Uterus (tissue), 4 donors: Measurements from ENCODE around the gene MYH15. TPM values are rescaled to one million over a fixed set of nuclear protein-coding genes. Genes with fewer than 3 reads are reported as not detected.

ENCODE experiments used
- DNase-seq, 2 donors: peaks; one replicate each; pipeline ENCODE4 v3.0.0-alpha.2; 2019 to 2020
- H3K27ac ChIP-seq, 2 donors: fragments of 200-600 bp; sonication (generic); 1 replicate in 1 of 2; 2 replicates in 1 of 2; pipeline ENCODE4 v1.5.1; 2016 to 2018
- H3K27me3 ChIP-seq, 2 donors: fragments of 200-600 bp; sonication (generic); one replicate each; pipeline ENCODE4 v1.5.1; 2018 to 2019; ENCODE audit warnings: control low read depth in 1 of 2
- H3K36me3 ChIP-seq, 2 donors: fragments of 200-600 bp; sonication (generic); one replicate each; pipeline ENCODE4 v1.5.1; 2019; ENCODE audit warnings: control low read depth in 1 of 2
- H3K4me1 ChIP-seq, 2 donors: fragments of 200-600 bp; sonication (generic); one replicate each; pipeline ENCODE4 v1.5.1; 2018 to 2019; ENCODE audit warnings: control low read depth in 1 of 2
- H3K4me3 ChIP-seq, 2 donors: fragments of 200-600 bp; sonication (generic); 1 replicate in 1 of 2; 2 replicates in 1 of 2; pipeline ENCODE4 v1.5.1; 2018 to 2019; ENCODE audit warnings: mild to moderate bottlenecking in 1 of 2
- H3K9me3 ChIP-seq, 2 donors: fragments of 200-600 bp; sonication (generic); one replicate each; pipeline ENCODE4 v1.5.1; 2019; ENCODE audit warnings: control low read depth in 1 of 2
- CTCF ChIP-seq, 4 experiments: fragments of 200-600 bp in 2 of 4; fragments of 450-650 bp in 2 of 4; sonication (generic) in 2 of 4; IDR thresholded peaks; one replicate each; pipeline ENCODE4 v1.5.1; 2016 to 2019; ENCODE audit warnings: antibody characterized with exemption in 4 of 4, mild to moderate bottlenecking in 2 of 4, moderate library complexity in 1 of 4
- POLR2A ChIP-seq, 2 donors: fragments of 450-650 bp; IDR thresholded peaks; one replicate each; pipeline ENCODE4 v1.6.1; 2016; ENCODE audit warnings: antibody characterized with exemption in 2 of 2, mild to moderate bottlenecking in 1 of 2, moderate library complexity in 1 of 2
- intact Hi-C: fragments of 100-400 bp; cut with DNase I; formaldehyde crosslinking; loops from one replicate; pipeline ENCODE4 v1.15.1; 2023; ENCODE audit warnings: low total_unique reads
- total RNA-seq, 4 donors: library from RNA; depleted of rRNA in 3 of 4; stranded (reverse); fragments of >200 nt in 3 of 4; gene quantifications; one replicate each; pipeline versions ENCODE4 v1.1.0 to v1.2.4, GENCODE V29; 2014 to 2023
- donor health status: DM: yes; HTN: yes; CAD: no.

The MYH15 gene
- total RNA-seq, 4 donors from 2014 or later, result 0.12 to 0.62 TPM; not detected in 2

GRCh38 chr3:108479224-108479623, 31.2 kb downstream of the MYH15 start:
- Histone ChIP-seq H3K9me3 (no peaks in the 10 kb centered on the region), H3K27ac (no peak overlapping the region), H3K4me3 (no peak overlapping the region), H3K36me3 (no peaks in the 10 kb centered on the region), H3K4me1 (no peaks in the 10 kb centered on the region), H3K27me3 (no peaks in the 10 kb centered on the region)
- no peak for DNase-seq
- intact Hi-C loops, result no loop called here
- TF ChIP-seq POLR2A (IDR thresholded peaks at IDR 0.05) (no peak), CTCF (IDR thresholded peaks at IDR 0.05) (no peak)

- peak; percentile 36 to 50 (median 44) for TF ChIP-seq CTCF (IDR thresholded peaks at IDR 0.05)
- TF ChIP-seq POLR2A (IDR thresholded peaks at IDR 0.05), result no peak
- Histone ChIP-seq H3K4me1 (no peaks in the 10 kb centered on the region), H3K27ac (no peak overlapping the region), H3K4me3 (no peak overlapping the region), H3K36me3 (no peaks in the 10 kb centered on the region), H3K27me3 (no peaks in the 10 kb centered on the region), H3K9me3 (no peaks in the 10 kb centered on the region)
- intact Hi-C loops, result no loop called here
- DNase-seq, result peak; percentile 20 to 22
These were observed 32.8 kb downstream of the MYH15 start for GRCh38 chr3:108477511-108478147.

- no peak overlapping the region for H3K4me3 ChIP-seq
- no peaks in the 10 kb centered on the region for H3K27me3 ChIP-seq
- no peak overlapping the region for H3K27ac ChIP-seq
- no peaks in the 10 kb centered on the region for H3K9me3 ChIP-seq
- intact Hi-C loops, result no loop called here
- no peaks in the 10 kb centered on the region for H3K36me3 ChIP-seq
- no peak for TF ChIP-seq CTCF (IDR thresholded peaks at IDR 0.05)
- no peak for TF ChIP-seq POLR2A (IDR thresholded peaks at IDR 0.05)
- no peak for DNase-seq
- H3K4me1 ChIP-seq, result no peaks in the 10 kb centered on the region
These were observed 35.1 kb downstream of the MYH15 start for GRCh38 chr3:108475220-108475782.

- no peak for DNase-seq
- no peaks in the 10 kb centered on the region for H3K36me3 ChIP-seq
- H3K9me3 ChIP-seq, result no peaks in the 10 kb centered on the region
- no peaks in the 10 kb centered on the region for H3K27me3 ChIP-seq
- intact Hi-C loops, result no loop called here
- H3K27ac ChIP-seq, result no peak overlapping the region
- TF ChIP-seq CTCF (IDR thresholded peaks at IDR 0.05) (no peak), POLR2A (IDR thresholded peaks at IDR 0.05) (no peak)
- H3K4me3 ChIP-seq, result no peak overlapping the region
- no peaks in the 10 kb centered on the region for H3K4me1 ChIP-seq
These were observed 35.8 kb downstream of the MYH15 start for GRCh38 chr3:108474581-108474980.

GRCh38 chr3:108473711-108474110, 36.7 kb downstream of the MYH15 start:
- TF ChIP-seq POLR2A (IDR thresholded peaks at IDR 0.05), result no peak
- TF ChIP-seq CTCF (IDR thresholded peaks at IDR 0.05), result no peak
- no peaks in the 10 kb centered on the region for H3K4me1 ChIP-seq
- no peak for DNase-seq
- H3K27me3 ChIP-seq, result no peaks in the 10 kb centered on the region
- no peak overlapping the region for H3K27ac ChIP-seq
- intact Hi-C loops, result no loop called here
- H3K4me3 ChIP-seq, result no peak overlapping the region
- no peaks in the 10 kb centered on the region for H3K9me3 ChIP-seq
- H3K36me3 ChIP-seq, result no peaks in the 10 kb centered on the region
